Right atrium auricular region (tissue), 2 donors: ENCODE data around the gene PIP4P1. TPM values are rescaled to one million over a fixed set of nuclear protein-coding genes. Genes with fewer than 3 reads are reported as not detected.
A peak's percentile ranks its signal among the peaks of the same experiment; 100 is the strongest.
"Not testable (repeated sequence)": the region's sequence is repeated elsewhere in the genome, so short reads cannot be mapped to it uniquely, and the experiment has no call there.

ENCODE experiments used
- DNase-seq: peaks from one replicate; pipeline ENCODE4 v3.0.0-alpha.2; 2019; ENCODE audit warnings: low spot score
- H3K27ac ChIP-seq, 2 donors: fragments of 200-600 bp; sonication (generic); 1 replicate in 1 of 2; 2 replicates in 1 of 2; pipeline ENCODE4 v1.5.1; 2016 to 2019
- H3K27me3 ChIP-seq, 2 donors: fragments of 200-600 bp; sonication (generic); one replicate each; pipeline versions ENCODE4 v1.5.1 to v1.6.0; 2017 to 2019
- H3K36me3 ChIP-seq: fragments of 200-600 bp; sonication (generic); one replicate; pipeline ENCODE4 v1.5.1; 2016
- H3K4me1 ChIP-seq, 2 donors: fragments of 200-600 bp; sonication (generic); one replicate each; pipeline versions ENCODE4 v1.5.1 to v1.6.0; 2017 to 2019
- H3K4me3 ChIP-seq, 2 donors: fragments of 200-600 bp; sonication (generic); 1 replicate in 1 of 2; 2 replicates in 1 of 2; pipeline ENCODE4 v1.5.1; 2017 to 2019; ENCODE audit warnings: mild to moderate bottlenecking in 1 of 2, moderate library complexity in 1 of 2
- H3K9me3 ChIP-seq, 2 donors: fragments of 200-600 bp; sonication (generic); one replicate each; pipeline ENCODE4 v1.5.1; 2019
- total RNA-seq, 2 donors: library from RNA; depleted of rRNA; stranded (reverse); fragments of >200 nt; gene quantifications; one replicate each; pipeline ENCODE4 v1.1.0, GENCODE V29; 2016
- TF ChIP-seq, protein P1 (sequence below), 2 donors: fragments of 200-600 bp; sonication (generic); IDR thresholded peaks; one replicate each; pipeline ENCODE4 v1.5.1; 2019; ENCODE audit warnings: antibody characterized with exemption in 2 of 2

Gene PIP4P1
- total RNA-seq: 10 to 100 TPM in 1 of 2 donors, 1 to 10 TPM in 1; 9.8 to 13.3 TPM

DNA sequence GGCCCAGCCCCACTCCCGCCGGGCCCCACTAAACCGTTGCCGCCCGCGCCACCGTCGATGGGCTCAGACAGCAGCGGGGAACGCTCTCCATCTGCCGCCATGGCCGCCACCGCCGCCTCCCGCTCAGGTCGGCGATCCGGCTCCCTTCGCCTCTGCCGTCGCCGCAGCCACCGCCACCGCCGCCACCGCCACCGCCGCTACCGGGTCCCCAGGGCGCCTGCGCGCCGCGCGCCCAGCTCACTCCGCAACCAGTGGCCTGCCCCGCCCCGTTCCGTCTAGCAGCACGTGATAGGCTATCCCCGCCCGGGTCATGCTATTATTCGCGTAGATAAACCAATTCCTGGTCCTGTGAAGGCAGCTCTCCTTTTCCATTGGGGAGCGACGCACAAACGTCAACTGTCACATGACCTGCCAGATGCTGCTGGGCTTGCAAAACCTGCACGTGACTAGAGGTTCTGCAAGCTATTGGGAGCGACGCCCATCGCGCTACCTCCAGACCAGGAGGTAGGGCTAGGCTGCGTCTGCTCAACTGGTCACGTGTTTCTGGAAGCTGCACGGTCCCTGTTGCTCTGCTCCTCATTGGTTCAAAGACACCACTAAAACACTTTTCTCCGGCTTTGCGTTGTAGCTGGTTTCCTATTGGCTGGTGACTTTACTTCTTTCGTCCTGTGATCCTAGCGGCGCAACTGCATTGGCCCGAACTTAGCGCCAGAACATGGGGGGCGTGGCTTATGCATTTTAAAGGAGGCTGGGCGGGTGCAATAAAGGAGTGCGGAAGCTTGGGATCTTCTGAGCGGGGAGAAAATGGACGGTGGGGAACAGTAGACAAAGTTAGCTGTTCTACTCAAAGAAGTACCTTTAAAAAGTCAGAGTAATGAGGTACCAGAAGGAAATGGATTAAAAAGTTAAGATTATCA lies at the start of gene PIP4P1:
PIP4P1 (minus strand) TSS at position 210 of the 917 bp plus-strand sequence; CDS start at position 101, 109 bp downstream.
- TF ChIP-seq, protein P1, sequence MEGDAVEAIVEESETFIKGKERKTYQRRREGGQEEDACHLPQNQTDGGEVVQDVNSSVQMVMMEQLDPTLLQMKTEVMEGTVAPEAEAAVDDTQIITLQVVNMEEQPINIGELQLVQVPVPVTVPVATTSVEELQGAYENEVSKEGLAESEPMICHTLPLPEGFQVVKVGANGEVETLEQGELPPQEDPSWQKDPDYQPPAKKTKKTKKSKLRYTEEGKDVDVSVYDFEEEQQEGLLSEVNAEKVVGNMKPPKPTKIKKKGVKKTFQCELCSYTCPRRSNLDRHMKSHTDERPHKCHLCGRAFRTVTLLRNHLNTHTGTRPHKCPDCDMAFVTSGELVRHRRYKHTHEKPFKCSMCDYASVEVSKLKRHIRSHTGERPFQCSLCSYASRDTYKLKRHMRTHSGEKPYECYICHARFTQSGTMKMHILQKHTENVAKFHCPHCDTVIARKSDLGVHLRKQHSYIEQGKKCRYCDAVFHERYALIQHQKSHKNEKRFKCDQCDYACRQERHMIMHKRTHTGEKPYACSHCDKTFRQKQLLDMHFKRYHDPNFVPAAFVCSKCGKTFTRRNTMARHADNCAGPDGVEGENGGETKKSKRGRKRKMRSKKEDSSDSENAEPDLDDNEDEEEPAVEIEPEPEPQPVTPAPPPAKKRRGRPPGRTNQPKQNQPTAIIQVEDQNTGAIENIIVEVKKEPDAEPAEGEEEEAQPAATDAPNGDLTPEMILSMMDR (IDR thresholded peaks at IDR 0.05): no peak
- peak; percentile 100 for DNase-seq
- peaks cover 37% of the 10 kb centered on the region for H3K36me3 ChIP-seq
- H3K4me1 ChIP-seq: peaks cover 0 to 37% of the 10 kb centered on the region in 2 donors
- peak within 1 kb of the TSS; percentile 91 to 97 for H3K27ac ChIP-seq
- H3K4me3 ChIP-seq: peak within 1 kb of the TSS; percentile 87 to 93
- no peaks in the 10 kb centered on the region for H3K9me3 ChIP-seq
- H3K27me3 ChIP-seq: no peaks in the 10 kb centered on the region

DNA sequence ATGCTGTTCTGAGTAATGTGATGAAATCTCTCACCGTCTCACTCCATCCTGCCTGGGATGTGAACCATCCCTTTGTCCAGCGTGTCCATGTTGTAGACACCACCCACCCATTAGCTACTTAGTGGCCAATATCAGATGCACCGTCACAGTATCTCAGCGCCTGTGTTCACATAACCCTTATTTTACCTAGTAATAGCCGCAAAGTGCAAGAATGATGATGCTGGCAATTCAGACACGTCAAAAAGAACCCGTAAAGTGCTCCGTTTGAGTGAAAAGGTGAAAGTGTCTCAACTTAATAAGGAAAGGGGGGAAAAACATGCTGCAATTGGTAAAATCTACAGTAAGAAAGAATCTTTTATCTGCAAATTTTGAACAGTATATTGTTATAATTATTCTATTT lies 47.1 kb upstream of the PIP4P1 start:
- Histone ChIP-seq H3K27ac (no peak overlapping the region), H3K27me3 (no peaks in the 10 kb centered on the region), H3K36me3 (no peaks in the 10 kb centered on the region), H3K9me3 (no peaks in the 10 kb centered on the region), H3K4me1 (no peaks in the 10 kb centered on the region), H3K4me3 (no peak overlapping the region)
- no peak for DNase-seq
- TF ChIP-seq, protein P1 (IDR thresholded peaks at IDR 0.05): no peak

DNA sequence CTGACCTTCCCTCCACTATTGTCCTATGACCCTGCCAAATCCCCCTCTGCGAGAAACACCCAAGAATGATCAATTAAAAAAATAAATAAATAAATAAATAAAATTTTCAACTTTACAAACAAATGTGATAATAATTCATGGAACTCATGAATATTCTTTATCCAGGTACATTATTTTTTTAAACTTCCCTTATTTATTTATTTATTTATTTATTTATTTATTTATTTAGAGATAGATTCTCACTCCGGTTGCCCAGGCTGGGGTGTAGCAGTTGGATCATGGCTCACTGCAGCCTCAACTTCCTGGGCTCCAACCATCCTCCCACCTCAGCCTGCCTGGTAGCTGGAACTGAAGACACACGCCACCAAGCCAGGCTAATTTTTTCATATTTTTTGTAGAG lies 46.3 kb upstream of the PIP4P1 start:
- not testable (repeated sequence) for H3K27ac ChIP-seq, H3K36me3 ChIP-seq, H3K4me1 ChIP-seq, DNase-seq, H3K9me3 ChIP-seq, H3K4me3 ChIP-seq, H3K27me3 ChIP-seq

DNA sequence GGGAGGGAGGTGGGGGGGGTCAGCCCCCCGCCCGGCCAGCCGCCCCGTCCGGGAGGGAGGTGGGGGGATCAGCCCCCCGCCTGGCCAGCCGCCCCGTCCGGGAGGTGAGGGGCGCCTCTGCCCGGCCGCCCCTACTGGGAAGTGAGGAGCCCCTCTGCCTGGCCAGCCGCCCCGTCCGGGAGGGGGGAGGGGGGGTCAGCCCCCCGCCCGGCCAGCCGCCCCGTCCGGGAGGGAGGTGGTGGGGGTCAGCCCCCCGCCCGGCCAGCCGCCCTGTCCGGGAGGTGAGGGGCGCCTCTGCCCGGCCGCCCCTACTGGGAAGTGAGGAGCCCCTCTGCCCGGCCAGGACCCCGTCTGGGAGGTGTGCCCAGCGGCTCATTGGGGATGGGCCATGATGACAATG lies 45.5 kb upstream of the PIP4P1 start:
- not testable (repeated sequence) for H3K27me3 ChIP-seq, H3K27ac ChIP-seq, DNase-seq, H3K36me3 ChIP-seq, H3K9me3 ChIP-seq, H3K4me3 ChIP-seq, H3K4me1 ChIP-seq

DNA sequence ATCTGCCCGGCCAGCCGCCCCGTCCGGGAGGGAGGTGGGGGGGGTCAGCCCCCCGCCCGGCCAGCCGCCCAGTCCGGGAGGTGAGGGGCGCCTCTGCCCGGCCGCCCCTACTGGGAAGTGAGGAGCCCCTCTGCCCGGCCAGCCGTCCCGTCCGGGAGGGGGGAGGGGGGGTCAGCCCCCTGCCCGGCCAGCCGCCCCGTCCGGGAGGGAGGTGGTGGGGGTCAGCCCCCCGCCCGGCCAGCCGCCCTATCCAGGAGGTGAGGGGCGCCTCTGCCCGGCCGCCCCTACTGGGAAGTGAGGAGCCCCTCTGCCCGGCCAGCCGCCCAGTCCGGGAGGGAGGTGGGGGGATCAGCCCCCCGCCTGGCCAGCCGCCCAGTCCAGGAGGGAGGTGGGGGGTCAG lies 45.0 kb upstream of the PIP4P1 start:
- H3K9me3 ChIP-seq, H3K27me3 ChIP-seq, DNase-seq, H3K27ac ChIP-seq, H3K4me3 ChIP-seq, H3K36me3 ChIP-seq, H3K4me1 ChIP-seq: not testable (repeated sequence)

DNA sequence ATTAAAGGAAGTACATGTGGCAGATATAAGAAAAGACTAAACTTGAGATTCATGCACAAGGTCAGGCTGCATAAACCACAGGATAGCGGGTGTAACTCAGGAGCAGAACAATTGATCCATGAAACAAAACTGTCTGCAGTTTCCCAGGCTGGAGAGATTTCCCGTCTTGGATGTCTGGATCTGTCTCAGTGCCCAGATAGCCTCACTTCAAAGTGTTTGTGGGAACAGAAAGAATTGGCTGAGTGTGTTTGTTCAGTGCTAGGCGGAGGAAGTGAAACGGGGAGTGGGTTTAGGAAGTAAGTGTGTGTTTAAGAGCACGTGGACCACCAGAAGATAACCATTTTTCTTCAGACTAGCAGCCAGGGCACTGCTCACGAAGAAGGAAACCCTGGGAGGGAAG lies 42.7 kb upstream of the PIP4P1 start:
- TF ChIP-seq, protein P1 (IDR thresholded peaks at IDR 0.05): no peak
- H3K4me1 ChIP-seq: no peaks in the 10 kb centered on the region
- DNase-seq: no peak
- no peak overlapping the region for H3K4me3 ChIP-seq
- H3K27me3 ChIP-seq: no peaks in the 10 kb centered on the region
- H3K9me3 ChIP-seq: no peaks in the 10 kb centered on the region
- H3K27ac ChIP-seq: no peak overlapping the region
- H3K36me3 ChIP-seq: no peaks in the 10 kb centered on the region

DNA sequence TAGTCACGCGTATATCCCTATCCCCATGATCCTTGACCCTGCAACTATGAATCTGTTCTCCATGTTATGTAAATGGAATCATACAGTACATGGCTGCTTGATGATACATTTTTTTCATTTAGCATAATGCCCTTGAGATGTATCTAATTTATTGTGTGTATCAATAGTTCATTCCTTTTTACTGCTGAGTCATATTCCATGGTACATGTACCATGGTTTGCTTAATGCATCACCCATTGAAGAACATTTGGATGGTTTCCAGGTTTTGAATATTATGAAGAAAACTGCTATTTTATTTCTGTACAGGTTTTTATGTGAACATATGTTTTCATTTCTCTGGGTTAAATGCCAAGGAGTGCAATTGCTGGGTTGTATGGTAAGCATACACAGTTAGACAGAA lies 40.1 kb upstream of the PIP4P1 start:
- TF ChIP-seq, protein P1 (IDR thresholded peaks at IDR 0.05): no peak
- DNase-seq: no peak
- Histone ChIP-seq H3K4me1 (no peaks in the 10 kb centered on the region), H3K27me3 (no peaks in the 10 kb centered on the region), H3K9me3 (no peaks in the 10 kb centered on the region), H3K4me3 (no peak overlapping the region), H3K27ac (no peak overlapping the region), H3K36me3 (no peaks in the 10 kb centered on the region)
